Measurements from ENCODE around the gene DGKB.

GRCh38 chr7:14351167-14351566 is 551.4 kb downstream of the DGKB start:
- TF ChIP-seq CTCF (IDR thresholded peaks at IDR 0.05) (no peak), POLR2A (IDR thresholded peaks at IDR 0.05) (no peak), EP300 (IDR thresholded peaks at IDR 0.05) (no peak), POLR2AphosphoS5 (IDR thresholded peaks at IDR 0.05) (no peak)

All from sigmoid colon (tissue), 4 donors.